ENCODE results near the gene HNRNPUL1.
"Not testable (repeated sequence)": the region's sequence is repeated elsewhere in the genome, so short reads cannot be mapped to it uniquely, and the experiment has no call there.

HNRNPUL1 gene

DNA sequence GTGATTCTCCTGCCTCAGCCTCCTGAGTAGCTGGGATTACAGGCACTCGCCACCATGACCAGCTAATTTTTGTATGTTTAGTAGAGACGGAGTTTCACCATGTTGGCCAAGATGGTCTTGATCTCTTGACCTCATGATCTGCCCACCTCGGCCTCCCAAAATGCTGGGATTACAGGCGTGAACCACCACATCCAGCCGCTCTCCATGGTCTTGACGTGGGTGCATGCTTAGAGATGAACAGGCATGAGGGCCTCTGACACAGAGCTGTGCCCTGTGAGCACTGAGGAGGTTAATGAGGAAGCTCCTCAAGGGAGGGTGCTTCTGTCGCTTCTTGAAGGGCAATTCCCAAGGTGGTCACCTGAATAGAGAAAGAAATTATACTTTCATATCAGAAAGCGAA is 25.6 kb downstream of the HNRNPUL1 start:
- peaks cover 95% of the 10 kb centered on the region for H3K36me3 ChIP-seq (ENCODE audit: control insufficient read depth, insufficient read depth, low read length, severe bottlenecking)
- not testable (repeated sequence) for DNase-seq (ENCODE audit: low read depth); H3K9me3 ChIP-seq (ENCODE audit: control insufficient read depth, low read length); H3K4me3 ChIP-seq (ENCODE audit: low read length); H3K9ac ChIP-seq (ENCODE audit: low read length); H3K27me3 ChIP-seq (replicated peaks; ENCODE audit: control insufficient read depth, insufficient read depth, low read length); H3K4me1 ChIP-seq (ENCODE audit: control insufficient read depth, insufficient read depth, low read length)

DNA sequence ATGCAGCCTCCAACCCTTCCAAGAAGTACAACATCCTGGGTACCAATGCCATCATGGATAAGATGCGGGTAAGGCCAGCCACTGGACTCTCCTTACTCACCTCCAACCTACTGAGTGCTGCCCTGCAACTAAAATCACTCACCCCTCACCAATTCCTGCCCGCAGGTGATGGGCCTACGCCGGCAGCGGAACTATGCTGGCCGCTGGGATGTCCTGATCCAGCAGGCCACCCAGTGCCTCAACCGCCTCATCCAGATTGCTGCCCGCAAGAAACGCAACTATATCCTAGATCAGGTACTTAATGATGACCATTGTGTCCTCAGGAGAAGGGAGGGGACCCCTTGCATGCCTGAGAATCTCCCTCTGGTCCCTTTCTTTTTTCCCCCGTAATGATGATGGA is 30.2 kb downstream of the HNRNPUL1 start:
- Histone ChIP-seq H3K9me3 (ENCODE audit: control insufficient read depth, low read length) (no peaks in the 10 kb centered on the region), H3K27me3 (replicated peaks; ENCODE audit: control insufficient read depth, insufficient read depth, low read length) (no peaks in the 10 kb centered on the region), H3K4me1 (ENCODE audit: control insufficient read depth, insufficient read depth, low read length) (peaks cover 26% of the 10 kb centered on the region), H3K36me3 (ENCODE audit: control insufficient read depth, insufficient read depth, low read length, severe bottlenecking) (peaks cover 92% of the 10 kb centered on the region), H3K9ac (ENCODE audit: low read length) (no peak overlapping the region), H3K4me3 (ENCODE audit: low read length) (no peak overlapping the region)
- DNase-seq (ENCODE audit: low read depth): no peak

DNA sequence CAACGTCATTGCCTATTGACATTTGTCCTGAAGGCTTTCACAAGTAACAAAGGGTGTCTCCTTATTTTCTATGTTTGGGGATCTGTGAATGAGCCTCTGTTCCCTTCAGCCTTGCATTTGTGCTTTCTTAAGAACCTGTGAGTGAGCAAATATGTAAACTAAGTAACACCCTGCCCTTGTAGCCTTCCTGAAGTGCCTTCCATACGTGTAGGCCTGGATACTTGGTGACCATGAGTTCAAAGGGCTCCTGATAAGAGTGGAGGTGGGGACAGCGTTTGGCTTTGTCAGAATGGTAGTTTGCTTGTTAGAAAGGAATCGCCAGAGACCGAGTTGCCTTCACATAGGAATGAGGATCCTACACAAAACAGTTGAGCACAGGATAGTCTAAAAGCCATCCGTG is 31.3 kb downstream of the HNRNPUL1 start:
- Histone ChIP-seq H3K4me3 (ENCODE audit: low read length) (no peak overlapping the region), H3K9ac (ENCODE audit: low read length) (no peak overlapping the region), H3K9me3 (ENCODE audit: control insufficient read depth, low read length) (no peaks in the 10 kb centered on the region), H3K36me3 (ENCODE audit: control insufficient read depth, insufficient read depth, low read length, severe bottlenecking) (peaks cover 88% of the 10 kb centered on the region), H3K27me3 (replicated peaks; ENCODE audit: control insufficient read depth, insufficient read depth, low read length) (no peaks in the 10 kb centered on the region), H3K4me1 (ENCODE audit: control insufficient read depth, insufficient read depth, low read length) (peaks cover 35% of the 10 kb centered on the region)
- DNase-seq (ENCODE audit: low read depth): no peak

DNA sequence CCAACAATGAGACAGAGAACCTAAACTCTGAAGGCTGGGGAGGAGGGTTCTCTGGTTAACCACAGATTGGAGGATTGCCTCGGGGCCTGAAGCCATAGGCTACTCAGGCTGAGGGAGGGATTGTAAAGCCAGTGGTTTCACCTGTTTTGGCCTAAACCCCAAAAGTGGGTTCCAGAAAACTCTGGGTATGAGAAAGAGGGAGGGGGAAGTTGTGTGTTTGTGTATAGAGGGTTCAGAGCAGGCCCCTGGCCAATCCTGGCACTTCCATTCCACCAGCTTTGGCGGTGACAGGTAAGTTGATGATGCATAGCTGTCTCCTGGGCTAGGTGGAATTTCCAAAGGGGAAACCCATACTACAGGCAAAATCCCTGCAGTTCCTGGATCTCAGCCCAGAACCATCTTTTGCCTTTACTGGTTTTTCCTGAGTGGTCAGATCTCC is 32.3 kb downstream of the HNRNPUL1 start:
- no peak for DNase-seq (ENCODE audit: low read depth)
- H3K9ac ChIP-seq (ENCODE audit: low read length): peak overlapping the region; percentile 5
- H3K36me3 ChIP-seq (ENCODE audit: control insufficient read depth, insufficient read depth, low read length, severe bottlenecking): peaks cover 89% of the 10 kb centered on the region
- H3K4me1 ChIP-seq (ENCODE audit: control insufficient read depth, insufficient read depth, low read length): peaks cover 35% of the 10 kb centered on the region
- no peaks in the 10 kb centered on the region for H3K9me3 ChIP-seq (ENCODE audit: control insufficient read depth, low read length)
- no peak overlapping the region for H3K4me3 ChIP-seq (ENCODE audit: low read length)
- no peaks in the 10 kb centered on the region for H3K27me3 ChIP-seq (replicated peaks; ENCODE audit: control insufficient read depth, insufficient read depth, low read length)

DNA sequence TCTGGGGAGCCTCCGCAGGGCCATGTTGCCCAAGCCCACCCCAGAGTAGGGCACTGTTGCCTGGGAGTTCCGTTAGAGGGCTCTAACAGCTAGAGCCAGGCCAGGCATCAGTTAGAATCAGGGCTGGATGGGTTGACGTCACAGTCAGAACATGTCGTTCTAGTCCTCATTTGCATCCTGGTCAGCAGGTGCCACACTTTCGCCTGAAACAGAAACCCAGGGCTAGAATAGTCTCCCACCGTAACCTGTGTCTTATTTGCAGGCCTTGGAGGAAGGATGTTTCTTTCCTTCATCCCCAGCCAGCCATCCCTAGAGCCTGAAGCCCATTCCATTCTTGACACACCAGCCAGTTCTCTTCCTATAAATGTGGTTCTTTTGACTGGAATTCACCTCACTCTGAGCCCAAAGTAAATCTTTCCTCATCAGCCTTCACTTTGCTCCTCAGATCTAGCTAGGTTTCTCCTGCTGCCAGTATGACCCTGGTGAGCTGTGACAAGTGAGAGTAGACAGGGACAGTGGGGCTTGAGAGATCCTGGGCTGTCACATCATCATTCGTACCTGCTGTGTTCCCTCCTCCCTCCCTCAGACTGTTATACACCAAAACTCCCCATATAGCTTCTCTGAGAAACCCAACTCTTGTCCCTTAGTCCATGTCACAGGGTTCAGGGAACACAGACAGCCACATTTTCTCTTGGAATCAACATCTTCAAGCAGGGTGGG is 33.6 kb downstream of the HNRNPUL1 start:
- Histone ChIP-seq H3K9ac (ENCODE audit: low read length) (peak overlapping the region; percentile 48), H3K9me3 (ENCODE audit: control insufficient read depth, low read length) (no peaks in the 10 kb centered on the region), H3K27me3 (replicated peaks; ENCODE audit: control insufficient read depth, insufficient read depth, low read length) (no peaks in the 10 kb centered on the region), H3K4me1 (ENCODE audit: control insufficient read depth, insufficient read depth, low read length) (peaks cover 30% of the 10 kb centered on the region), H3K4me3 (ENCODE audit: low read length) (no peak overlapping the region), H3K36me3 (ENCODE audit: control insufficient read depth, insufficient read depth, low read length, severe bottlenecking) (peaks cover 87% of the 10 kb centered on the region)
- DNase-seq (ENCODE audit: low read depth): no peak

DNA sequence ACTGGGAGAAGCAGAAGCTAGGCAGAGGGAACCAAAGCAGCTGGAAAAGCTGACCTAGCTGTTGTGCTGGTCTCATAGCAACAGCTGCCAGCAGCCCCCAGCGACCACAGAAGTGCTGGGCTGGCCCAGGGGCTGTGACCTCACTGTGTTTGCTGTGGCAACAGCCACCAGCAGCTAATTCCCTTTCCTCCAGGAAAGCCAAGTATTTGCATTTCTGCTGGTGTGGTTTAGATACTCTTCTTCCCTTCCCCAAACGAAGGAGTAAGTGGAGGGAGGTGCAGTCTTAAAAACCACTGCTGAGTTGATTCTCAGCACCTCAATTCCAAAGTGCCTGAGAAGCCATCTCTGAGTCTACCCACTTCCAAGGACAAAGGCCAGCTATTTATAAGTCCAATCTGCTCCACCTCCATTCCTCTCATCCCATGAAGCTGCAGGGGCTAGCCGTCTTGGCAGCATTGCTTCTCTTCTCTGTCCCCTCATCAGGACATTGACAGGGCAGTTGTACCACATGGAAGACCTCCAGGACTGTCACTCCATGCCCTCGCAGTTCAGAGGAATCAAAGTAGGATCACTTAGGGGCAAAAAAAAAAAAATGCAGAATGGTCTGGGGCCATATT is 34.3 kb downstream of the HNRNPUL1 start:
- H3K4me3 ChIP-seq (ENCODE audit: low read length): peak overlapping the region; percentile 27
- H3K9ac ChIP-seq (ENCODE audit: low read length): peak overlapping the region; percentile 48
- H3K36me3 ChIP-seq (ENCODE audit: control insufficient read depth, insufficient read depth, low read length, severe bottlenecking): peaks cover 87% of the 10 kb centered on the region
- DNase-seq (ENCODE audit: low read depth): peak; percentile 65
- H3K27me3 ChIP-seq (replicated peaks; ENCODE audit: control insufficient read depth, insufficient read depth, low read length): no peaks in the 10 kb centered on the region
- H3K4me1 ChIP-seq (ENCODE audit: control insufficient read depth, insufficient read depth, low read length): peaks cover 30% of the 10 kb centered on the region
- H3K9me3 ChIP-seq (ENCODE audit: control insufficient read depth, low read length): no peaks in the 10 kb centered on the region

DNA sequence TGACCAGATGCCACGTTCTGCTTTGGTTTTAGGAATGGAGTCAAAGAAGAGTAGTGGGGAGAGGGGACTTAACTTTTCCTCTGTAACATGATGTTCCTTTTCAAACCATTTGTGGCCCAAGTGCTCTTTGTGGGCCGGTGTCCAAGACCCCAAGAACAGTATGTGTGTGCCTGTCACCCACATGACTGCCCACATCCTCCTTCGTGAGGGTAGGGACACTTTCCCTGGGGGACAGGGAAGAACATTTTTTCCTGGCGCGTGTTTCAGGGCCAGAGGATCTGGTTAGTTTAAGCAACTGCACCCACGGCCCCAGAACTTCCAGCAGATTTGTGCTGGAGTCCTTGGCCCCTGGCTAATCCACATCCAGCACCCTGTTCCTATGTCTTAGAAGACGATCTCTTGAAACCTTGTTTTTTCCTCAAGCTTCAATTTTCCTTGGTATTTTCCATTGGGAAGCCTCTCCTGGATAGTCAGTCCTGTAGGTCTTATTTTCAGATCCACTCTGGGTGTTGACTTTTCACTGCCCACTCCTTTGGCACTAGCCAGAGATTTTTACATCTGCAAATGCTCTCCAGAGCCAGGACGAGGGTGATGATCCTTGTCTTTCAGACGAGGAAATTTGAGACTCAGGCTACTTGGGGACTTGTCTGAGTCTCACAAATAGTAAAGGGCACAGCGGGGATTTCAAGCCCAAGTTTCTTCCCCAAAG is 35.0 kb downstream of the HNRNPUL1 start:
- H3K4me1 ChIP-seq (ENCODE audit: control insufficient read depth, insufficient read depth, low read length): peaks cover 30% of the 10 kb centered on the region
- peak overlapping the region; percentile 27 for H3K4me3 ChIP-seq (ENCODE audit: low read length)
- peaks cover 87% of the 10 kb centered on the region for H3K36me3 ChIP-seq (ENCODE audit: control insufficient read depth, insufficient read depth, low read length, severe bottlenecking)
- no peaks in the 10 kb centered on the region for H3K9me3 ChIP-seq (ENCODE audit: control insufficient read depth, low read length)
- no peak for DNase-seq (ENCODE audit: low read depth)
- peak overlapping the region; percentile 48 for H3K9ac ChIP-seq (ENCODE audit: low read length)
- H3K27me3 ChIP-seq (replicated peaks; ENCODE audit: control insufficient read depth, insufficient read depth, low read length): no peaks in the 10 kb centered on the region

DNA sequence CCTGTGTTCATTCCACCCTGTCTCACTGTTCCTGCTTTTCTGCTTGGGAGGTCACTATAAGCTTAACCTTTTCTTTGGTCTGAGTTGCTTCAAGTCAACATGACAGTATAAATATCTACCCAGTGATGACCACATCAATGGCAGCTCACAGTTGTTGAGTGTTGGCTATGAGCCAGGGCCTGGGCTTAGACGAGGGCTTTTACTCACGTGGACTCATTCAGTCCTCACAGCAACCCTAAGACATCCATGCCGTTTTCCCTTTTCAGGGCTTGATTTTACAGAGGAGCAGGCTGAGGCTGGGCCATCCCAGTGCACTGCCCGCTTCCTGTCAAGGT is 35.5 kb downstream of the HNRNPUL1 start:
- H3K36me3 ChIP-seq (ENCODE audit: control insufficient read depth, insufficient read depth, low read length, severe bottlenecking): peaks cover 87% of the 10 kb centered on the region

DNA sequence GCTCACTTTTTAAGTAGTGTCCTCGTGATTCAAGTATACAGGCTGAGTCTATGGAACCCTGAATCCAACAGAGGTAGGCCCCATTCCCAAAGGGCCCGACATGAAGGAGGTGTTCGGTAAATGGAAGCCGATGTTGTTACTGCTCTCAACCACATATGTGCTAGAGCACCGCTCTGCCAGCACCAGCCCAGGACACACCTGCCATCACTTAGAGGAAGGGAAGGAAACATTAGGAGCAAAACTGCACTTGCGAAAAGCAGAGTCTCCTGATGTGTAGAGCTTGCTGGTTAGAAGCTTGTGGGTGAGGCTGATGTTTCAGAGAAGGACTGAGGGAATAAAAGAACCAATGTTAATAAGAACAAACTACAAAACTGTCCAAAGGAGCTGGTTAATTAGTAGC is 36.4 kb downstream of the HNRNPUL1 start:
- H3K9ac ChIP-seq (ENCODE audit: low read length): no peak overlapping the region
- H3K4me3 ChIP-seq (ENCODE audit: low read length): no peak overlapping the region
- DNase-seq (ENCODE audit: low read depth): no peak
- no peaks in the 10 kb centered on the region for H3K27me3 ChIP-seq (replicated peaks; ENCODE audit: control insufficient read depth, insufficient read depth, low read length)
- H3K4me1 ChIP-seq (ENCODE audit: control insufficient read depth, insufficient read depth, low read length): peaks cover 30% of the 10 kb centered on the region
- peaks cover 87% of the 10 kb centered on the region for H3K36me3 ChIP-seq (ENCODE audit: control insufficient read depth, insufficient read depth, low read length, severe bottlenecking)
- H3K9me3 ChIP-seq (ENCODE audit: control insufficient read depth, low read length): no peaks in the 10 kb centered on the region

More for the DNA sequence above, 35.5 kb downstream of the HNRNPUL1 start:
- H3K27me3 ChIP-seq (replicated peaks; ENCODE audit: control insufficient read depth, insufficient read depth, low read length): no peaks in the 10 kb centered on the region
- H3K4me1 ChIP-seq (ENCODE audit: control insufficient read depth, insufficient read depth, low read length): peaks cover 30% of the 10 kb centered on the region
- peak; percentile 60 for DNase-seq (ENCODE audit: low read depth)
- no peaks in the 10 kb centered on the region for H3K9me3 ChIP-seq (ENCODE audit: control insufficient read depth, low read length)
- peak overlapping the region; percentile 48 for H3K9ac ChIP-seq (ENCODE audit: low read length)
- H3K4me3 ChIP-seq (ENCODE audit: low read length): no peak overlapping the region

DNA sequence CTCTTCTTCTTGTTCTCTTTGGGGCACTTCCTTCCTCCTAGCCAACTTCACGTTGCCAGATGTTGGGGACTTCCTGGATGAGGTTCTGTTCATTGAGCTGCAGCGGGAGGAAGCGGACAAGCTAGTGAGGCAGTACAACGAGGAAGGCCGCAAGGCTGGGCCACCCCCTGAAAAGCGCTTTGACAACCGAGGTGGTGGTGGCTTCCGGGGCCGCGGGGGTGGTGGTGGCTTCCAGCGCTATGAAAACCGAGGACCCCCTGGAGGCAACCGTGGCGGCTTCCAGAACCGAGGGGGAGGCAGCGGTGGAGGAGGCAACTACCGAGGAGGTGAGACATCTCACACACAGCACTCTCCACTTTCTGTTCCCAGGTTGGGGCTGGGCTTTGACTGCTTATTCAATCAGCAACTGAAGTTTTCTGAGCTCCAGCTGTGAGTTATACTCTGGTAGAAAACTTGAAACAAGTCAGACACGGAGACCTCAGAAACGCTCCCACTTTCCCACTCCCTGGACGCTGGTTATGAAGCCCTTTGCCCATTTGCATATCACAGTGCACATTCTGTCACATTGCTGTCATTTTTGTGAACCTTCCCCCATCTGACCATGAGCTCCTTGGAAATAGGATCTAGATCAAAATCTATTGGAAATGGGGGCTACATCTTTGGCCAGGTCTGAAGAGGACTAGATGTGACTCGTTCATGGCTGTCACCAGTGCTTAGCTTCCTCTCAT is 38.6 kb downstream of the HNRNPUL1 start:
- peaks cover 25% of the 10 kb centered on the region for H3K4me1 ChIP-seq (ENCODE audit: control insufficient read depth, insufficient read depth, low read length)
- H3K9me3 ChIP-seq (ENCODE audit: control insufficient read depth, low read length): no peaks in the 10 kb centered on the region
- peaks cover 86% of the 10 kb centered on the region for H3K36me3 ChIP-seq (ENCODE audit: control insufficient read depth, insufficient read depth, low read length, severe bottlenecking)
- H3K9ac ChIP-seq (ENCODE audit: low read length): no peak overlapping the region
- no peak for DNase-seq (ENCODE audit: low read depth)
- H3K4me3 ChIP-seq (ENCODE audit: low read length): no peak overlapping the region
- no peaks in the 10 kb centered on the region for H3K27me3 ChIP-seq (replicated peaks; ENCODE audit: control insufficient read depth, insufficient read depth, low read length)

DNA sequence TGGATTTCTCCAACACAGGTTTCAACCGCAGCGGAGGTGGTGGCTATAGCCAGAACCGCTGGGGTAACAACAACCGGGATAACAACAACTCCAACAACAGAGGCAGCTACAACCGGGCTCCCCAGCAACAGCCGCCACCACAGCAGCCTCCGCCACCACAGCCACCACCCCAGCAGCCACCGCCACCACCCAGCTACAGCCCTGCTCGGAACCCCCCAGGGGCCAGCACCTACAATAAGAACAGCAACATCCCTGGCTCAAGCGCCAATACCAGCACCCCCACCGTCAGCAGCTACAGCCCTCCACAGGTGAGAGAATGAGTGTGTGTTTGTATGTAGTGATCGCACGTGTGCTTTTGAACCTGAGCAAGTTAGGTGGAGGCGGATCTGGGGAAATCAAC is 39.8 kb downstream of the HNRNPUL1 start:
- no peak for DNase-seq (ENCODE audit: low read depth)
- H3K27me3 ChIP-seq (replicated peaks; ENCODE audit: control insufficient read depth, insufficient read depth, low read length): no peaks in the 10 kb centered on the region
- H3K36me3 ChIP-seq (ENCODE audit: control insufficient read depth, insufficient read depth, low read length, severe bottlenecking): peaks cover 77% of the 10 kb centered on the region
- H3K4me3 ChIP-seq (ENCODE audit: low read length): no peak overlapping the region
- no peak overlapping the region for H3K9ac ChIP-seq (ENCODE audit: low read length)
- H3K4me1 ChIP-seq (ENCODE audit: control insufficient read depth, insufficient read depth, low read length): peaks cover 21% of the 10 kb centered on the region
- no peaks in the 10 kb centered on the region for H3K9me3 ChIP-seq (ENCODE audit: control insufficient read depth, low read length)
